OCI-LY3 (cell line): ENCODE data around the gene XPO6.

ENCODE experiments used
- H2AFZ ChIP-seq: fragments of 200-600, 300-600 bp; shearing (Covaris generic); 2 replicates; pipeline ENCODE4 v1.6.0; 2014; ENCODE audit warnings: antibody characterized with exemption, low read depth, low read length
- H3K27ac ChIP-seq: fragments of 200-600, 300-600 bp; sonication (generic); 2 replicates; pipeline ENCODE4 v1.5.1; 2014; ENCODE audit warnings: mild to moderate bottlenecking, low read length, moderate library complexity, mixed read lengths
- H3K27me3 ChIP-seq: fragments of 200-600, 300-600 bp; sonication (generic); 2 replicates; pipeline ENCODE4 v1.6.1; 2014; ENCODE audit warnings: low read depth, low read length, mixed read lengths
- H3K36me3 ChIP-seq: fragments of 200-600, 300-600 bp; sonication (generic); replicated peaks from 2 replicates; pipeline ENCODE3; 2014; ENCODE audit warnings: low read depth, low read length, mixed read lengths
- H3K4me1 ChIP-seq: fragments of 300-600, 200-600 bp; sonication (generic); 2 replicates; pipeline ENCODE4 v1.6.1; 2014; ENCODE audit warnings: low read length, mixed read lengths
- H3K4me2 ChIP-seq: fragments of 200-600, 300-600 bp; sonication (generic); 2 replicates; pipeline ENCODE4 v1.6.1; 2014; ENCODE audit warnings: low read length, mixed read lengths
- H3K4me3 ChIP-seq: fragments of 300-600, 200-600 bp; sonication (generic); 2 replicates; pipeline ENCODE4 v1.5.1; 2014; ENCODE audit warnings: antibody characterized with exemption, mild to moderate bottlenecking, low read length, moderate library complexity
- H3K79me2 ChIP-seq: fragments of 300-600, 200-600 bp; shearing (Covaris generic); 2 replicates; pipeline ENCODE4 v1.6.1; 2014; ENCODE audit warnings: mild to moderate bottlenecking, low read length, mixed read lengths
- H3K9ac ChIP-seq: fragments of 300-600, 200-600 bp; shearing (Covaris generic); 2 replicates; pipeline ENCODE4 v1.6.0; 2014; ENCODE audit warnings: mild to moderate bottlenecking, low read length, moderate library complexity
- H3K9me3 ChIP-seq: fragments of 200-600, 300-600 bp; shearing (Covaris generic); 2 replicates; pipeline ENCODE4 v1.6.1; 2014; ENCODE audit warnings: low read length, mixed read lengths; ENCODE audit not compliant: insufficient read depth
- H4K20me1 ChIP-seq: fragments of 200-600, 300-600 bp; sonication (generic); 2 replicates; pipeline ENCODE4 v1.6.1; 2016; ENCODE audit warnings: low read length, mixed read lengths; ENCODE audit not compliant: insufficient read depth
- CTCF ChIP-seq: fragments of 200-600, 300-600 bp; sonication (generic); IDR thresholded peaks from 2 replicates; pipeline ENCODE4 v1.5.1; 2014; ENCODE audit warnings: antibody characterized with exemption, low read length, low read depth
- EZH2phosphoT487 ChIP-seq: fragments of 200-600 bp; shearing (Covaris generic); IDR thresholded peaks from 2 replicates; pipeline ENCODE4 v1.6.1; 2018; ENCODE audit warnings: antibody characterized with exemption, mixed run types, low read depth

Gene XPO6

GRCh38 chr16:28069971-28070794, 141.6 kb downstream of the XPO6 start:
- no peak overlapping the region for H3K4me2 ChIP-seq
- H3K27me3 ChIP-seq, result peaks cover 8% of the 10 kb centered on the region
- no peaks in the 10 kb centered on the region for H3K4me1 ChIP-seq
- no peaks in the 10 kb centered on the region for H3K79me2 ChIP-seq
- H3K27ac ChIP-seq, result no peak overlapping the region
- H4K20me1 ChIP-seq, result no peaks in the 10 kb centered on the region
- H3K4me3 ChIP-seq, result no peak overlapping the region
- H2AFZ ChIP-seq, result no peak overlapping the region
- H3K9ac ChIP-seq, result no peak overlapping the region
- no peaks in the 10 kb centered on the region for H3K36me3 ChIP-seq
- no peak for TF ChIP-seq EZH2phosphoT487
- no peaks in the 10 kb centered on the region for H3K9me3 ChIP-seq

GRCh38 chr16:28068976-28069375, 142.8 kb downstream of the XPO6 start:
- Histone ChIP-seq H3K9me3 (no peaks in the 10 kb centered on the region), H3K27ac (no peak overlapping the region), H3K27me3 (peaks cover 8% of the 10 kb centered on the region), H4K20me1 (no peaks in the 10 kb centered on the region), H3K79me2 (no peaks in the 10 kb centered on the region), H3K4me3 (no peak overlapping the region), H3K9ac (no peak overlapping the region), H3K36me3 (no peaks in the 10 kb centered on the region), H3K4me1 (no peaks in the 10 kb centered on the region), H3K4me2 (no peak overlapping the region), H2AFZ (no peak overlapping the region)
- TF ChIP-seq CTCF (no peak), EZH2phosphoT487 (no peak)

- Histone ChIP-seq H3K4me1 (no peaks in the 10 kb centered on the region), H3K79me2 (no peaks in the 10 kb centered on the region), H3K27me3 (peaks cover 8% of the 10 kb centered on the region), H4K20me1 (no peaks in the 10 kb centered on the region), H2AFZ (no peak overlapping the region), H3K27ac (no peak overlapping the region), H3K4me3 (no peak overlapping the region), H3K9ac (no peak overlapping the region), H3K36me3 (no peaks in the 10 kb centered on the region), H3K9me3 (no peaks in the 10 kb centered on the region), H3K4me2 (no peak overlapping the region)
- TF ChIP-seq EZH2phosphoT487 (no peak), CTCF (no peak)
These were observed 144.0 kb downstream of the XPO6 start for GRCh38 chr16:28067604-28068379.

GRCh38 chr16:28064706-28065249, 147.0 kb downstream of the XPO6 start:
- Histone ChIP-seq H3K4me1 (no peaks in the 10 kb centered on the region), H3K4me3 (no peak overlapping the region), H3K9ac (no peak overlapping the region), H3K9me3 (no peaks in the 10 kb centered on the region), H3K36me3 (no peaks in the 10 kb centered on the region), H3K27ac (no peak overlapping the region), H4K20me1 (no peaks in the 10 kb centered on the region), H3K27me3 (0 out of 2 replicates have a peak, but pooled peaks cover 2% of the 10 kb centered on the region), H2AFZ (no peak overlapping the region), H3K79me2 (no peaks in the 10 kb centered on the region), H3K4me2 (no peak overlapping the region)
- TF ChIP-seq CTCF (no peak), EZH2phosphoT487 (no peak)
